Endothelial cell of umbilical vein (primary cell): ENCODE data around the gene DERA.

ENCODE experiments used
- CTCF ChIP-seq, 2 donors: IDR thresholded peaks; 1 replicate in 1 of 2; 2 replicates in 1 of 2; pipeline ENCODE4 v1.5.1; 2011; ENCODE audit warnings: low read length in 2 of 2, mild to moderate bottlenecking in 2 of 2, moderate library complexity in 2 of 2, control low read depth in 1 of 2, inconsistent platforms in 1 of 2, low read depth in 1 of 2; ENCODE audit not compliant: insufficient read depth in 1 of 2; ENCODE audit errors: extremely low read depth in 1 of 2
- EZH2 ChIP-seq: IDR thresholded peaks from 2 replicates; pipeline ENCODE4 v1.6.1; 2012; ENCODE audit warnings: borderline replicate concordance, low read depth, mild to moderate bottlenecking, moderate library complexity, low read length, inconsistent platforms; ENCODE audit not compliant: severe bottlenecking
- GATA2 ChIP-seq: IDR thresholded peaks from 2 replicates; pipeline ENCODE4 v1.7.0; 2011; ENCODE audit warnings: low read depth, mild to moderate bottlenecking, moderate library complexity, mixed read lengths, low read length; ENCODE audit not compliant: insufficient read length, insufficient read depth
- JUN ChIP-seq: IDR thresholded peaks from 2 replicates; pipeline ENCODE4 v1.6.1; 2011; ENCODE audit warnings: borderline replicate concordance, low read depth; ENCODE audit not compliant: insufficient read length, insufficient read depth
- POLR2A ChIP-seq: IDR thresholded peaks from 2 replicates; pipeline ENCODE4 v1.6.1; 2012; ENCODE audit warnings: low read depth, mild to moderate bottlenecking, control low read depth, low read length
- POLR2AphosphoS5 ChIP-seq: IDR thresholded peaks from 2 replicates; pipeline ENCODE4 v1.6.1; 2012; ENCODE audit warnings: low read depth, mild to moderate bottlenecking, control low read depth, low read length, moderate library complexity; ENCODE audit not compliant: insufficient read depth

GRCh38 chr12:16018306-16018705 lies 107.2 kb downstream of the DERA start:
- TF ChIP-seq CTCF (IDR thresholded peaks at IDR 0.05; ENCODE audit: extremely low read depth in 1 of 2, insufficient read depth in 1 of 2, low read depth in 1 of 2, low read length in 2 of 2), result no peak
- TF ChIP-seq EZH2, result no peak
- TF ChIP-seq POLR2A, result no peak
- TF ChIP-seq GATA2, result no peak
- no peak for TF ChIP-seq POLR2AphosphoS5
- no peak for TF ChIP-seq JUN
